Activated CD4-positive, alpha-beta T cell treated with anti-CD3 and anti-CD28 coated beads, Interleukin-2, amount 10 ng/mL, durations not matched to agents 7 days and 5 days (primary cell): ENCODE data around the gene SPTB. TPM values are rescaled to one million over a fixed set of nuclear protein-coding genes. Genes with fewer than 3 reads are reported as not detected.
A peak's percentile ranks its signal among the peaks of the same experiment; 100 is the strongest.

Experiments used
- CTCF ChIA-PET: fragments of 350-600 bp; sonication (Branson Sonifier 250); formaldehyde crosslinking; loops from one replicate; lab custom pipeline; 2021; ENCODE audit warnings: antibody characterized with exemption; lab: Charles Lee
- POLR2A ChIA-PET: fragments of 350-600 bp; sonication (Branson Sonifier 250); formaldehyde crosslinking; loops from one replicate; lab custom pipeline; 2021; ENCODE audit warnings: antibody characterized with exemption; lab: Charles Lee
- DNase-seq: peaks from one replicate; pipeline ENCODE4 v3.0.0-alpha.2; 2020
- H3K27ac Mint-ChIP-seq: one replicate; pipeline ENCODE4 v1.8.0; 2021; ENCODE audit warnings: mild to moderate bottlenecking, moderate library complexity, mixed read lengths
- H3K27me3 Mint-ChIP-seq: one replicate; pipeline ENCODE4 v1.8.0; 2021; ENCODE audit warnings: mixed read lengths
- H3K36me3 Mint-ChIP-seq: one replicate; pipeline ENCODE4 v1.8.0; 2021; ENCODE audit warnings: low read depth, mixed read lengths
- H3K4me1 Mint-ChIP-seq: one replicate; pipeline ENCODE4 v1.8.0; 2021; ENCODE audit warnings: mixed read lengths
- H3K4me3 Mint-ChIP-seq: one replicate; pipeline ENCODE4 v1.8.0; 2021; ENCODE audit warnings: mild to moderate bottlenecking, moderate library complexity, mixed read lengths
- H3K9me3 Mint-ChIP-seq: one replicate; pipeline ENCODE4 v1.8.0; 2021; ENCODE audit warnings: mixed read lengths
- total RNA-seq, 2 experiments: library from RNA; stranded (reverse); gene quantifications; one replicate each; pipeline ENCODE4 v1.2.3, GENCODE V29; 2021

SPTB gene
- total RNA-seq, 2 experiments from 2014 or later, result not detected

DNA sequence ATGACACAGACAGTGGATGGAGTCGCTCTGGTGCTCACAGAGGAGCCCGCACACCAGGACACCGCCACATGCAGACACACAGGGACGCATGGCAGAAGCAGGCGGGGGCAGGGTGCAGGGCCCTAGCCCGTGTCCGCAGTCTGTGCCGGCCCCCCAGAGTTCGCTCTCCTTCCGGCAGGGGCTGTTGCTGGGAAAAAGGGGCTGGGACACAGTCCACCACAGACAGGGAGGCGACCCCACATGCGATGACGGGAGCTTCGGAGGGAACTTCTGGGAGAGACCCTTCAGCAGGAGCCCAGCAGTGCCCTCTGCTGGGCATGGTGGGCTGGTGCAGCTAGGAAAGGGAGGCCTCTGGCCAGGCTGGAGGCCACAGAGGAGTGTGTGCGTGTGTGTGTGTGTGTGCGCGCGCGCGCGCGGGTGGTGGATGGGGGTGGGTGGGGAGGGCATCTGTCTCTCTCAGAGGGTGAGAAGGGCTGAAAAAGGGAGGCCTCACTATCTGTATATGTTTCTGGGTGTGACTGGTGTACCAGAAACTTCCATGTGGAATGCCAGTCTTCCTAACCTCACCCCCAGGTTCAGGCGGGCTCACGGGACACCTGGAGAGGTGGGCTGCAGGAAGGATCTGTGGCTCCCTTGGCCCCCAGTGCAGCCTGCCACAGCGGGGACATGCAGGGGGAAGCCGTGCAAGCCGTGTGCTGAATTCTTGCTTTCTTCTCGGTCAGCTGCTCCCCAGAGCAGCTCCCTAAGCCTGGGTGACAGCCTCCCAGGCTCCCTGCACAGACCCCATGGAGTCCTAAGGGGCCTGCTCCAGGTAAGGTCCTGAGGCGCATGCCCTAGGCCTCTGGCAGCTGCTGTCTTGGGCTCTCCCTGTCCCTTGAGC is 114.8 kb downstream of the SPTB start:
- Mint-ChIP-seq H3K9me3 (no peaks in the 10 kb centered on the region), H3K4me1 (peaks cover 54% of the 10 kb centered on the region), H3K4me3 (no peak overlapping the region), H3K27me3 (peaks cover 13% of the 10 kb centered on the region), H3K27ac (peak overlapping the region; percentile 85), H3K36me3 (no peaks in the 10 kb centered on the region)
- peak; percentile 71 for DNase-seq
- POLR2A ChIA-PET, result no interaction called here
- CTCF ChIA-PET, result interaction anchor here (0.6 to 1.7 kb wide), 9 partner anchors 9 to 127 kb away, joined by 3 to 9 read pairs (median 3); no protein-coding TSS in a partner anchor

DNA sequence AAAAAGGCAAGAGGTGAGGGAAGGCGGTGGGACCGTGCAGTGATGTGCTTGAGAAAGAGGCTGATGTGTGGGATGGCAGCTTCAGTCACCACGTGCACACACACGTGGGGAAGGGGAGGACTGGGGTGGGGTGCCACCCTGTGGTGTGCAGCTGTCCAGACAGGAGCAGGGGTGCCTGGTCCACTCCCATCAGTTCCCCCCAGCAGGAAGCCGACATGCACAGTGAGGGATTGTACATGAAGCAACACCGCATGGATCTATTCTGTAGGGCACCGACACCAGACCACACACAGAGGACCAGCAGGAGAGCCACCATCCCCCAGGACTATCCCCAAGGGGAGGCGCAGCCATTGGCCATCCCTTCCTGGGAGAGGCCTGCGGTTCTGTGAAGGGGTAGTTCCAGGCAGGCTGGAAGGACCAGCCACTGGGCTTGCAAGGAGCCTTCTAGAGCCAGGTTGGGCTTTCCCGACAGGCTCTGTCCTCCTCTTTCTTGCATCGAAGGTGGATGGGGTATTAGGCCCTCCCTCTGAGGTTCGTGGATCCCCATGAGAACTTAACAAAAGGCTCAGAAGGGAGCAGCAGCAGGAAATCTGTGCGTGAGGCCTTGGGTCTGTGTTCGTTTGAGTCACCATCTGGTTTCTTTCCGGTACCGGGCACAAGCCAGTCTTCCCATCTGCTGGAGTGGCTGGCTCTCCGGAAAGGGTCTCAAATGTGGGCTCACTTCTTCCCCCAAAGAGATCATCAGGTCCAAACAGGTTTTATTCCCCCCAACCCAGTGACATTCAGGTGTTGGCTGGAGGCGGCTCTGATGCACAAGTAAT is 115.7 kb downstream of the SPTB start:
- CTCF ChIA-PET, result interaction anchor here (1.0 to 1.7 kb wide), 7 partner anchors 8 to 128 kb away, joined by 3 to 9 read pairs (median 3); no protein-coding TSS in a partner anchor
- POLR2A ChIA-PET, result no interaction called here
- H3K4me1 Mint-ChIP-seq, result peaks cover 58% of the 10 kb centered on the region
- H3K27ac Mint-ChIP-seq, result peak overlapping the region; percentile 85
- no peak for DNase-seq
- H3K27me3 Mint-ChIP-seq, result peaks cover 13% of the 10 kb centered on the region
- no peaks in the 10 kb centered on the region for H3K36me3 Mint-ChIP-seq
- no peaks in the 10 kb centered on the region for H3K9me3 Mint-ChIP-seq
- H3K4me3 Mint-ChIP-seq, result no peak overlapping the region

DNA sequence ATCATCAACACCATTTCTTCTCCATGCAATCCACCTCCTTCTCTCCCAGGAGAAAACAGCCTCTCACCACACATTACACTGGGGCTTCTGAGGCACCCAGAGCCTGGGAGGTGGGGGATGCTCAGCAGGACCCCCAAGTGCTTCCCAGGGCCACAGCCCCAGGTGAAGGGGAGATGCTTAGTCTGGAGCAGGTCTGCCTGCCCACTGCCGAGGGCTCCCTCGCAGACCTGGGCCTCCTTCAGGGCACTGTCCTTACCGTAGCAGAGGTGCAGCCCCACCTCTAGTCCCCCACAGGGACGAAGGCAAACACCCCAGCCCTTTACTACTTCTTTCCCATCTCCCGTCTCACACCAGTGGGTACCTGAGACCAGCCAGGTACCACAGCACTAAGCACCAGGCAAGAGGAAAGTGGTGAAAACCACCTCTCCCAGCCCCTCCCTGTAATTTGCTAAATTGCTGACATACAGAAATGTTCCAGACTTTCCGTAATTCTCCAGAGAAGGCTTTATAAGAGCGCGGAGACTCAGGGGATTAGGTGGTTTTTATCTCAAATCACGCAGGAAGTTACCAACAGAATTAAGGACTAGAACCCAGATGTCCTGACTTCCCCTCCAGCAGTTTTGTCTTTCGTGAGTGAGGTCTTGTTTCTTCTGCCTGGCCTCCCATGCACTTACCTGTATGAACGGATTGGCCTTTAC is 116.5 kb downstream of the SPTB start:
- ChIA-PET POLR2A (no interaction called here), CTCF (interaction anchor here (0.6 to 1.9 kb wide), 4 partner anchors 56 to 225 kb away, joined by 4 to 9 read pairs (median 4); no protein-coding TSS in a partner anchor)
- no peak for DNase-seq
- no peaks in the 10 kb centered on the region for H3K9me3 Mint-ChIP-seq
- peaks cover 64% of the 10 kb centered on the region for H3K4me1 Mint-ChIP-seq
- H3K4me3 Mint-ChIP-seq, result no peak overlapping the region
- peaks cover 13% of the 10 kb centered on the region for H3K27me3 Mint-ChIP-seq
- H3K27ac Mint-ChIP-seq, result no peak overlapping the region
- H3K36me3 Mint-ChIP-seq, result no peaks in the 10 kb centered on the region

DNA sequence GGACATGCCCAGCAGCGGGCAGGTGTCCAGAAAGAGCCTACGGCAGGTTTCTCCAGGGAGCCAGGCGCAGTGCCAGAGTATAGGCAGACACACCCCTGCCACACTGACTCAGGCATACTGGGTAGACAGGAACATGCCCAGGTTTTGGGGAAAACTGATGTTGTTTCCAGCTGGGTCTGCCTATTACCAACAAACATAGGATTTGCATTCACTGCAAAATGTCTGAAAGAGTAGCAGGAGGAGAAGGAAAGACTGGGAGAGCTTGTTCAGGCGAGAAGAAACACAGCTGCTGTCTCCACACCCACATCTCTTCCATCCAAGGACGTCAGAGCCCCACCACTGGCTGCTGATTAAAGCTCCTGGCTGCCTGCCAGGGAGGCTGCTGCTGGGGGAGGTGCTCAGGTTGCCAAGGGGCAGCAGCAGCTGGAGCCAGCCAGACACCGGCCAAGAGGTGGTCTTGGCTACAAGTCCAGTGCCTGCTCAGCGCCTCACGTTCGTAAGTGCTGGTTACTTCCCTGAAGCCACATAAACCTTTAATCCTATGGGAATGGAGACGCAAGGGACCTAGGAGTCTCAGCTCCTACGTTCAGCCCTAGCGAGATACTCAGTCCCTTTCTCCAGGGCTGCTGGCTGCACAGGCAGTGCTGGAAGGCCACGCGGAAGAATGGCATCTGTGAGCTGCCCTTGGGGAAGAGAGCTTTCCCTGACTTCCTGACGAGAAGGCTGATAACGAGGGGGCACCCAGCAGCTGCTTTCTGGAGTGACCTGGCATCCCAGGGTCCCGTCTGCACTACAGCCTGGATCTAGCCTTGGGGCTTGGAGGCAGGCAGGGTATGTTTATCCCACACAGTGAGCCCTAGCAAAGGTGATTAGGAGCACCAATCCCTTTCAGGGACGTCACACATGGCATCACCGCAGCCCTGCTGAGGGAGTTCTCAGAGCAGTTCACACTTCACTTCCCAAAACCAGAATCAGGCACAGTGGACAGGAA is 117.4 kb downstream of the SPTB start:
- CTCF ChIA-PET, result interaction anchor here (0.6 to 4.3 kb wide), 9 partner anchors 10 to 226 kb away, joined by 3 to 22 read pairs (median 4); no protein-coding TSS in a partner anchor
- peak; percentile 23 for DNase-seq
- H3K9me3 Mint-ChIP-seq, result no peaks in the 10 kb centered on the region
- peak overlapping the region; percentile 26 for H3K27ac Mint-ChIP-seq
- no peaks in the 10 kb centered on the region for H3K36me3 Mint-ChIP-seq
- peaks cover 13% of the 10 kb centered on the region for H3K27me3 Mint-ChIP-seq
- peaks cover 67% of the 10 kb centered on the region for H3K4me1 Mint-ChIP-seq
- H3K4me3 Mint-ChIP-seq, result no peak overlapping the region
- POLR2A ChIA-PET, result interaction anchor here (0.6 kb wide), 1 partner anchor 59 kb away, joined by 3 read pairs; no protein-coding TSS in a partner anchor

DNA sequence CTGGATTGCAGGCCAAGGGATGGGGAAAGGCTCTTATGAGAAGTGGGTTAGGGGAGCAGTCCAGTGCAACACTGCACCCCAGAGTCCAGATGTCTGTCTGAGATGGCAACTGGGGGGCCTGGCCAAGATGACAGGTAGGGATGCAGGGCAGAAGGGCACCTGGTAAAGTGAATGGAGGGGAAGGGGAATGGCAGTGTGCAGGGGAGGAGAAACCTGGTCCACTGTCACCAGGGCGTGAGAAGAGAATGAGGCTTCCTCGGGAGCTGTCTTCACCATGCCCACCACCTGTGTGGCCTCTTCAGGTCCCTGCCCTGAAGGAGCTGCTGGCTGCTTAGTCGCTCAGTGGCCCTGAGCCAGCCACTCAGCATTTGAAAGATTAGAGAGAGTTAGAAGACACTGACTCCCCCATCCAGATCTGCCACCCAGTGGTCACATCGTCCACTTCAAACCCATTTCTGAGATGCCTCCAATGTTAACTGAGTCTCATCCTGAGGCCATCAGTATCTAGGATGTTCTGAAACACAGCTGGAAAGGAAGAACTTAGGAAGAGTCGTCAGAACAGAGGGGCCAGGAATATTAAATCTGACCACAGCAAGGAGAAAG is 118.2 kb downstream of the SPTB start:
- POLR2A ChIA-PET, result no interaction called here
- no peaks in the 10 kb centered on the region for H3K9me3 Mint-ChIP-seq

DNA sequence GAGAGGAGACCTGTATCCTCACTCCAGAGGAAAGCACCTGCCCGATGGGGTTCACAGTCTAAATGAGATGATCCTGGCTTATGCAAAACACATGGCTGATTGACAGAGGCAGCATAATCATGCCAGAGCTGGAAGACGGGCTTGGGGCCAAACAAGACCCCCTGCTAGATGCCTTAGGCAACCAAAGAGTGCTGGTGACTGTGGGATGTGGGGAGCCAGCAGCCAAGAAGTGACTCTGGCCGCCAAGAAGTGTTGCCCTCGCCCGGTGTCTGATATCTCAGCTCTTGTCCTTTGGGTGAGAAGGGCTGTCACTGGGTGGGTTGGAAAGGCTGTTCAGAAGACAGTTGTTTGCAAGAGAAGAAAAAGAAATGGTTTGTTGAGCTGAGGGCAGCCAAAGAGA is 118.8 kb downstream of the SPTB start:
- Mint-ChIP-seq H3K4me1 (peaks cover 68% of the 10 kb centered on the region), H3K27me3 (peaks cover 14% of the 10 kb centered on the region), H3K36me3 (no peaks in the 10 kb centered on the region), H3K27ac (peak overlapping the region; percentile 39), H3K4me3 (no peak overlapping the region), H3K9me3 (no peaks in the 10 kb centered on the region)
- CTCF ChIA-PET, result interaction anchor here (1.3 to 4.3 kb wide), 3 partner anchors 11 to 130 kb away, joined by 4 to 22 read pairs (median 5); no protein-coding TSS in a partner anchor
- POLR2A ChIA-PET, result no interaction called here
- DNase-seq, result no peak

More for the DNA sequence above, 118.2 kb downstream of the SPTB start:
- Mint-ChIP-seq H3K27ac (peak overlapping the region; percentile 39), H3K4me1 (peaks cover 69% of the 10 kb centered on the region), H3K36me3 (no peaks in the 10 kb centered on the region), H3K4me3 (no peak overlapping the region), H3K27me3 (peaks cover 13% of the 10 kb centered on the region)
- no peak for DNase-seq
- CTCF ChIA-PET, result interaction anchor here (0.7 to 4.3 kb wide), 6 partner anchors 11 to 130 kb away, joined by 3 to 22 read pairs (median 4); no protein-coding TSS in a partner anchor

DNA sequence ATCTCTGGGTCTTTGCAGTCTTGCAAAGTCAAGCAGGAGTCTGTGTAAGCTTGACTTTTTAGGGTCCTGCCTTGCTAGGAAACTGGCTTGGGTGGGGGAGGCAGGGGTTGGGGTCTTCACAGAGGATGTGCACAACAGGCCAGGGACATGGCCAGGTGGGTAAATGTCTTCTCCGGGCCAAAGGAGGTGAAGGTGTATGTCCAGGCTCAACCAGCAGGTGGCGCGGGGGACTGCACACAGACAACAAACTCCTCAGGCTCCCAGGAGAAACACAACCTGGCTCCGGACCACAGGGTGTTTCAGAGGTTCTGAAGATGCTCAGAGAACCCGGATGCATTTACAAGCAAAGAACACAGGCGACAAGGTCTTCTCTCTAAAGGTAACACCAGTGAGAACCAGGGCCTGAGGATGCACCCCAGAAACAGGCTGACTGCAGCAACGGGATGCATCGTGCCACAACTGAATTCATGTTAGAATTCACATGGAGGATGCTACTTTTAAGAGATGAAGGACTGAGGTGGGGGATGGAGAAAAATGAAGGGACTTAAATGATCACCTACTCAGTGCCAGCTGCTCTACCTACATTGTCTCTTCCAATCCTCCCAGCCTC is 119.5 kb downstream of the SPTB start:
- peaks cover 68% of the 10 kb centered on the region for H3K4me1 Mint-ChIP-seq
- peak overlapping the region; percentile 59 for H3K27ac Mint-ChIP-seq
- CTCF ChIA-PET, result interaction anchor here (1.2 to 4.3 kb wide), 3 partner anchors 12 to 61 kb away, joined by 3 to 22 read pairs (median 3); no protein-coding TSS in a partner anchor
- H3K27me3 Mint-ChIP-seq, result peaks cover 14% of the 10 kb centered on the region
- POLR2A ChIA-PET, result no interaction called here
- peak; percentile 68 for DNase-seq
- H3K9me3 Mint-ChIP-seq, result no peaks in the 10 kb centered on the region
- H3K36me3 Mint-ChIP-seq, result no peaks in the 10 kb centered on the region
- no peak overlapping the region for H3K4me3 Mint-ChIP-seq

DNA sequence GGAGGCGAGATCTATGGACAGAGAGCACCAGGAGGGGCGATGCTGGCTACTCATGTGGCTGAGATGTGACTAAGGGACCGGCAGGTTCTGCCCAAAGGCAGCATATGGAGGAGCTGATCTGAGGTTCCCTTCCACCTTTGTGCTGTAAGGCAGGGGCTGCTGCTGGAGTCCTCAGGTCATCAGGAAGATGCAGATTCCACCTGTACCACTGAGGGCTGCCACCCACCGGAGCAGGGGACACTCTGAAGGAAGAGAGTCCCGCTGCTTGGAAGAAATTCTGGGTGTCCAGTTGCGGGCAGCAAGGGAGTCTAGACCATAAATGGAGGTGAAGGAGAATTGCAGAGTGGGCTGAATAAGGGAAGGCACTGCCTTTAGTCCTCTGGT is 120.2 kb downstream of the SPTB start:
- peak overlapping the region; percentile 14 for H3K27ac Mint-ChIP-seq
- CTCF ChIA-PET, result interaction anchor here (0.8 to 4.3 kb wide), 4 partner anchors 13 to 61 kb away, joined by 3 to 22 read pairs (median 3); no protein-coding TSS in a partner anchor
- H3K4me1 Mint-ChIP-seq, result peaks cover 69% of the 10 kb centered on the region
- DNase-seq, result no peak
- no peaks in the 10 kb centered on the region for H3K9me3 Mint-ChIP-seq
- no peaks in the 10 kb centered on the region for H3K36me3 Mint-ChIP-seq
- POLR2A ChIA-PET, result no interaction called here
- H3K27me3 Mint-ChIP-seq, result peaks cover 14% of the 10 kb centered on the region
- no peak overlapping the region for H3K4me3 Mint-ChIP-seq

DNA sequence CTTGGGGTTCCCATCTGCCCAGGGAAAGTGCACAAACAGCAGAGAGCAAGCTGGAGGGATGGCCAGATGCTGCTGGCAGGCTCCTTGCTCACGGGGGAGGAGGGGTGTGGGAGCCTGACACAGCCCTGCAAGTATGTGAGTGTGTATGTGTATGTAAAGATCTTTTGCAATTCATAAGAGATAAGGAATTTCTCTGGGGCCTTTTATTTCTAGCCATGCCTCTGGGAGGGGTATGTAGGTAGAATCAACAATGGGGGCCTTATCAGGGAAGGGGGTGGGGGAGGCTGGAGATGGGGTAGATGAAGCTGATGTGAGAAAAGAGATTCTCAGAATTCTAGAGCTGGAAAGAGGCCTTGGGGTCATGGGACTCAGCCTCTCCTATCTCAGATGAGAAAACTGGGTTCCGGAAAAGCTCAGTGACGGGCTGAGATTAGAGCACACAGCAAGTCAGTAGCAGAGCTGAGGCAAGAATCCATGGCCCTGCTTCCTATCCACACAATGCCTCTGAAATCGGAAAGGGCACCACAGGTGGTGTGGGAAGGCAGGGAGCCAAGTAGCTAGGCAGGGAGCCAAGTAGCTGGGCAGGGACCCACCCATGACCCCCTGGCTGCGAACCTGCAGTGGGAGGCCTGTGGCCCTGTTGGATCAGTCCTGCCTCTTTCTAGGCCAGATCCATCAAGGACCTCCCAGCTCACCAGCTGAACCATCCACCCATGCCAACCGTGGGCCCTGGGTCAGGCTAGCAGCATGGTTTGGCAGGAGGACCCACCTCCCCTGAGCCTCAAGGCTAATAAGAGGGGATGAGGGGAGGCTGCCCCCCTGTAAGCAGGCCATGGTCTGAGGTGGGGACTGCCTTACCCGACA is 120.8 kb downstream of the SPTB start:
- Mint-ChIP-seq H3K4me1 (peaks cover 63% of the 10 kb centered on the region), H3K4me3 (no peak overlapping the region), H3K9me3 (no peaks in the 10 kb centered on the region), H3K27ac (peak overlapping the region; percentile 7), H3K36me3 (no peaks in the 10 kb centered on the region), H3K27me3 (peaks cover 14% of the 10 kb centered on the region)
- DNase-seq, result no peak
- ChIA-PET CTCF (interaction anchor here (0.8 to 4.3 kb wide), 5 partner anchors 13 to 822 kb away, joined by 3 to 22 read pairs (median 3); no protein-coding TSS in a partner anchor), POLR2A (no interaction called here)

DNA sequence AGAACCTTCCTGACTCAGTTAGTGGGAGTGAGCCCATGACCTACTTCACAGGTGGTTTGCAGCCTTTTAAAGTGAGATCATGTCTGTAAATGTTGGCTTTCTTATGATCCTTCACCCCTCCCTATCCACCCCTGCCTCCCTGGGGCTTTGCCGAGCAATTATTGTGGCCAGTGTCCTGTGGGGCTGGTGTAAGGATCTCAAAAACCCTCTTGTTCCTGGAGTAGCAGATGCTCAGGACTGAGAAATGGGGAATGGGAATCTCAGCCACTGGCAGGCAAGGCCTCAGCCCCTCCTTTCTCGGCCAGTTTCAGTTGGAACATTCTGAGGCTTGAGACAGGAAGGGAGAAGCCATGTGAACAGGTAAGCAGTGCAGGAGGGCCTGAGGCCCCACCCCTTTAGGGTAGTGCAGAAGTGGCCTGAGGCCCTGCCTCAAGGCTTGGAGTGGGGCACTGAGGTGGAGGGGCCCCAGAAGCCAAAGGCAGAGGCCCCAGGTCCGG is 121.6 kb downstream of the SPTB start:
- POLR2A ChIA-PET, result no interaction called here
- H3K27ac Mint-ChIP-seq, result no peak overlapping the region
- H3K36me3 Mint-ChIP-seq, result no peaks in the 10 kb centered on the region
- DNase-seq, result no peak
- CTCF ChIA-PET, result no interaction called here
- peaks cover 14% of the 10 kb centered on the region for H3K27me3 Mint-ChIP-seq
- H3K4me3 Mint-ChIP-seq, result no peak overlapping the region
- peaks cover 55% of the 10 kb centered on the region for H3K4me1 Mint-ChIP-seq
- no peaks in the 10 kb centered on the region for H3K9me3 Mint-ChIP-seq
